OCI-LY3 (cell line): Measurements from ENCODE around the gene NPR3.

Experiments
- H2AFZ ChIP-seq: fragments of 200-600, 300-600 bp; shearing (Covaris generic); 2 replicates; pipeline ENCODE4 v1.6.0; 2014; ENCODE audit warnings: antibody characterized with exemption, low read depth, low read length
- H3K27ac ChIP-seq: fragments of 200-600, 300-600 bp; sonication (generic); 2 replicates; pipeline ENCODE4 v1.5.1; 2014; ENCODE audit warnings: mild to moderate bottlenecking, low read length, moderate library complexity, mixed read lengths
- H3K27me3 ChIP-seq: fragments of 200-600, 300-600 bp; sonication (generic); 2 replicates; pipeline ENCODE4 v1.6.1; 2014; ENCODE audit warnings: low read depth, low read length, mixed read lengths
- H3K36me3 ChIP-seq: fragments of 200-600, 300-600 bp; sonication (generic); replicated peaks from 2 replicates; pipeline ENCODE3; 2014; ENCODE audit warnings: low read depth, low read length, mixed read lengths
- H3K4me1 ChIP-seq: fragments of 300-600, 200-600 bp; sonication (generic); 2 replicates; pipeline ENCODE4 v1.6.1; 2014; ENCODE audit warnings: low read length, mixed read lengths
- H3K4me2 ChIP-seq: fragments of 200-600, 300-600 bp; sonication (generic); 2 replicates; pipeline ENCODE4 v1.6.1; 2014; ENCODE audit warnings: low read length, mixed read lengths
- H3K4me3 ChIP-seq: fragments of 300-600, 200-600 bp; sonication (generic); 2 replicates; pipeline ENCODE4 v1.5.1; 2014; ENCODE audit warnings: antibody characterized with exemption, mild to moderate bottlenecking, low read length, moderate library complexity
- H3K79me2 ChIP-seq: fragments of 300-600, 200-600 bp; shearing (Covaris generic); 2 replicates; pipeline ENCODE4 v1.6.1; 2014; ENCODE audit warnings: mild to moderate bottlenecking, low read length, mixed read lengths
- H3K9ac ChIP-seq: fragments of 300-600, 200-600 bp; shearing (Covaris generic); 2 replicates; pipeline ENCODE4 v1.6.0; 2014; ENCODE audit warnings: mild to moderate bottlenecking, low read length, moderate library complexity
- H3K9me3 ChIP-seq: fragments of 200-600, 300-600 bp; shearing (Covaris generic); 2 replicates; pipeline ENCODE4 v1.6.1; 2014; ENCODE audit warnings: low read length, mixed read lengths; ENCODE audit not compliant: insufficient read depth
- H4K20me1 ChIP-seq: fragments of 200-600, 300-600 bp; sonication (generic); 2 replicates; pipeline ENCODE4 v1.6.1; 2016; ENCODE audit warnings: low read length, mixed read lengths; ENCODE audit not compliant: insufficient read depth
- EZH2phosphoT487 ChIP-seq: fragments of 200-600 bp; shearing (Covaris generic); IDR thresholded peaks from 2 replicates; pipeline ENCODE4 v1.6.1; 2018; ENCODE audit warnings: antibody characterized with exemption, mixed run types, low read depth
- TF ChIP-seq, protein P1 (sequence below): fragments of 200-600, 300-600 bp; sonication (generic); IDR thresholded peaks from 2 replicates; pipeline ENCODE4 v1.5.1; 2014; ENCODE audit warnings: antibody characterized with exemption, low read length, low read depth

NPR3 gene

DNA sequence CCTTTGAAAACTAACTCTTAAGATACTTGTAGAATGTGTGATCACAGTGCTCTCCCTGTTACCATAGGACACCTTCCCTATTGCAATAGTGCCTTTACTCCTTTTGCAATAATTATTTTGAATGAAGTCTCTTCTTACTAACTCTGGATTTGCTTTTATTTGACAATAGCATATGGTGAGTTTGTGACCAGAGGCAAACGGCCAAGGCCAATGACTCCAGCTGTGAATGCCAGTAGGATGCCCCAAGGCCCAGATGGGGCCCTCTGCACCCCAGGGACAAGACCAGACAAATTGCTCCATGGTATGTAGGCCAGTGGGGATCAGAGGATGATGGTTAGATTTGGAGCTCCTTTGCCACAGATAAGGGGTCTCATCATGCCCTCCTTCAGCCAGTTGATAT is 116.9 kb downstream of the NPR3 start:
- TF ChIP-seq, protein P1, sequence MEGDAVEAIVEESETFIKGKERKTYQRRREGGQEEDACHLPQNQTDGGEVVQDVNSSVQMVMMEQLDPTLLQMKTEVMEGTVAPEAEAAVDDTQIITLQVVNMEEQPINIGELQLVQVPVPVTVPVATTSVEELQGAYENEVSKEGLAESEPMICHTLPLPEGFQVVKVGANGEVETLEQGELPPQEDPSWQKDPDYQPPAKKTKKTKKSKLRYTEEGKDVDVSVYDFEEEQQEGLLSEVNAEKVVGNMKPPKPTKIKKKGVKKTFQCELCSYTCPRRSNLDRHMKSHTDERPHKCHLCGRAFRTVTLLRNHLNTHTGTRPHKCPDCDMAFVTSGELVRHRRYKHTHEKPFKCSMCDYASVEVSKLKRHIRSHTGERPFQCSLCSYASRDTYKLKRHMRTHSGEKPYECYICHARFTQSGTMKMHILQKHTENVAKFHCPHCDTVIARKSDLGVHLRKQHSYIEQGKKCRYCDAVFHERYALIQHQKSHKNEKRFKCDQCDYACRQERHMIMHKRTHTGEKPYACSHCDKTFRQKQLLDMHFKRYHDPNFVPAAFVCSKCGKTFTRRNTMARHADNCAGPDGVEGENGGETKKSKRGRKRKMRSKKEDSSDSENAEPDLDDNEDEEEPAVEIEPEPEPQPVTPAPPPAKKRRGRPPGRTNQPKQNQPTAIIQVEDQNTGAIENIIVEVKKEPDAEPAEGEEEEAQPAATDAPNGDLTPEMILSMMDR: no peak
- no peak for TF ChIP-seq EZH2phosphoT487
- Histone ChIP-seq H4K20me1 (no peaks in the 10 kb centered on the region), H3K4me1 (no peaks in the 10 kb centered on the region), H3K27me3 (no peaks in the 10 kb centered on the region), H3K36me3 (no peaks in the 10 kb centered on the region), H3K9ac (no peak overlapping the region), H3K9me3 (no peaks in the 10 kb centered on the region), H3K4me3 (no peak overlapping the region), H3K27ac (no peak overlapping the region), H3K4me2 (no peak overlapping the region), H2AFZ (no peak overlapping the region), H3K79me2 (no peaks in the 10 kb centered on the region)

DNA sequence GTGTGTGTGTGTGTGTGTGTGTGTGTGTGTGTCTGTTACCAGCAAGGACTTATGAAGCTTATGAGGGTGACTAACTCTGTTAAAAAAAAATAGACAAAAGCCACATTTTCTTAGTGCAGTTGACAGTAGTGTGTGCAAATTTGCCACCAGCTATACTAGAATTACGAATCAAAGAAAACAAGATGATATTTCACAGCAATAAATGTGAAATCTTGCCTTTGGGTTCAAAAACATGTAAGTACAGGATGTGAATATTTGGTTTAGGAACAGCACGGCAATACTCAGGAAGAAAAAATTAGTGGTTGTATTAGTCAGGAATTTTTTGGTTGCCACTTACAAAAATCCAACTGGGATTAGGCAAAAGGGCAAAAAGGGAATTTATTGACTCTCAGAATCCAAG is 117.4 kb downstream of the NPR3 start:
- no peaks in the 10 kb centered on the region for H3K27me3 ChIP-seq
- TF ChIP-seq, protein P1: no peak
- no peak for TF ChIP-seq EZH2phosphoT487

DNA sequence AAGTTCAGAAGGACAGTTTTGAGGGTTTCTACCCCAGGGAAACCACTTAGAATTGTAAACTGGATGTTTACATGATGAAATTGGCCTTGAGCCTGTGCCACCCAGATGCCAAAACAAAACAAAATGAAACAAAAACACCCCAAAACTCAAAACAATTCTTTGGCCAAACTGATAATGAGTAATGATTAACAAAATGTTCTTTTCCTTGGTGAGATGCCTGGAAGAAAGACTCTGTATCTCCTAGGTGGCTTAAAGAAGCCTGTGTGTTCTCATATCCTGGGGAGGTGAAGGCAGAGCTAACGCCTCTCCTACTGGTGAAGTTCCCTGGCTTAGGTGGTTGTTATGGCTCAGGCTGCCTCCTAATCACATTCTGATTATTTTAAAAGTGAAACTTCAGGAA is 120.5 kb downstream of the NPR3 start:
- no peak for TF ChIP-seq EZH2phosphoT487
- TF ChIP-seq, protein P1: no peak
- no peaks in the 10 kb centered on the region for H3K4me1 ChIP-seq

More for the DNA sequence above, 117.4 kb downstream of the NPR3 start:
- H3K4me3 ChIP-seq: no peak overlapping the region
- no peak overlapping the region for H3K4me2 ChIP-seq
- H3K4me1 ChIP-seq: no peaks in the 10 kb centered on the region
- no peaks in the 10 kb centered on the region for H3K36me3 ChIP-seq
- no peaks in the 10 kb centered on the region for H3K9me3 ChIP-seq
- no peak overlapping the region for H3K27ac ChIP-seq
- H3K9ac ChIP-seq: no peak overlapping the region
- H2AFZ ChIP-seq: no peak overlapping the region
- H4K20me1 ChIP-seq: no peaks in the 10 kb centered on the region
- no peaks in the 10 kb centered on the region for H3K79me2 ChIP-seq

DNA sequence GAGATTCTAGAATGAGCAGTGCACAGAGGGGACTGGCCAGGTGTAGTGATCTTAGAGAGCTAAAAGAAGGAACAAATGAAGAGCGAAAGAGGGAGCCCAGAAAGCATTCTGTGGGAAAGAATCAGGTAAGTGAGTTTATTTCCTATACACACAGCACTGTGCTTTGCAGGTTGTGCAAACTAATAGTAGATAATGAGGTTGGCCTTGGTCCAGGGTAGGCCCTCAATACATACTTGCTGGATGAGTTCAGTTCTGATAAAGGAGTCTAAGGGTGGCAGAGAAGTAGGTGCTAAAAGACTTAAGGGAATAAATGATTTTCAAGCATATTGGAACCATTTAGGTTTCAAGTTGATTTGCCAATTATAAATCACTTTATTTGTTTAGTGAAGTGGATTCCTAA is 122.0 kb downstream of the NPR3 start:
- TF ChIP-seq EZH2phosphoT487: no peak
- TF ChIP-seq, protein P1: no peak

More for the DNA sequence above, 120.5 kb downstream of the NPR3 start:
- Histone ChIP-seq H2AFZ (no peak overlapping the region), H3K4me3 (no peak overlapping the region), H3K4me2 (no peak overlapping the region), H4K20me1 (no peaks in the 10 kb centered on the region), H3K36me3 (no peaks in the 10 kb centered on the region), H3K27me3 (no peaks in the 10 kb centered on the region), H3K79me2 (no peaks in the 10 kb centered on the region), H3K9ac (no peak overlapping the region), H3K9me3 (no peaks in the 10 kb centered on the region), H3K27ac (no peak overlapping the region)

More for the DNA sequence above, 122.0 kb downstream of the NPR3 start:
- H3K9ac ChIP-seq: no peak overlapping the region
- H3K4me2 ChIP-seq: no peak overlapping the region
- no peaks in the 10 kb centered on the region for H3K4me1 ChIP-seq
- no peaks in the 10 kb centered on the region for H3K79me2 ChIP-seq
- no peaks in the 10 kb centered on the region for H3K36me3 ChIP-seq
- H3K27ac ChIP-seq: no peak overlapping the region
- H3K9me3 ChIP-seq: no peaks in the 10 kb centered on the region
- H3K27me3 ChIP-seq: no peaks in the 10 kb centered on the region
- no peak overlapping the region for H2AFZ ChIP-seq
- no peaks in the 10 kb centered on the region for H4K20me1 ChIP-seq
- no peak overlapping the region for H3K4me3 ChIP-seq
